KMS-11 (cell line): ENCODE measurements around the gene LMLN.
"Not testable (repeated sequence)": the region's sequence is repeated elsewhere in the genome, so short reads cannot be mapped to it uniquely, and the experiment has no call there.

ENCODE experiments used
- H2AFZ ChIP-seq: fragments of 200-600 bp; sonication (generic); 2 replicates; pipeline ENCODE4 v1.6.1; 2016; ENCODE audit warnings: antibody characterized with exemption, mixed run types, low read depth
- H3K27ac ChIP-seq: fragments of 200-600 bp; sonication (generic); 2 replicates; pipeline ENCODE4 v1.6.1; 2016; ENCODE audit warnings: mild to moderate bottlenecking, mixed run types
- H3K27me3 ChIP-seq: fragments of 200-600 bp; sonication (generic); 2 replicates; pipeline ENCODE4 v1.6.1; 2017; ENCODE audit warnings: mild to moderate bottlenecking, low read depth, mixed run types, moderate library complexity; ENCODE audit not compliant: insufficient read depth
- H3K36me3 ChIP-seq: fragments of 200-600 bp; sonication (generic); 2 replicates; pipeline ENCODE4 v1.6.1; 2017; ENCODE audit warnings: mild to moderate bottlenecking, mixed run types; ENCODE audit not compliant: insufficient read depth
- H3K4me1 ChIP-seq: fragments of 200-600 bp; sonication (generic); 2 replicates; pipeline ENCODE4 v1.6.1; 2016; ENCODE audit warnings: mild to moderate bottlenecking, low read depth, mixed run types; ENCODE audit not compliant: poor library complexity, severe bottlenecking
- H3K4me2 ChIP-seq: fragments of 200-600 bp; sonication (generic); 2 replicates; pipeline ENCODE4 v1.7.0; 2016; ENCODE audit warnings: mild to moderate bottlenecking, mixed run types
- H3K4me3 ChIP-seq: fragments of 200-600 bp; sonication (generic); IDR thresholded peaks from 2 replicates; pipeline ENCODE4 v1.6.1; 2017; ENCODE audit warnings: low read depth, low read length, mixed read lengths; ENCODE audit not compliant: insufficient read depth
- H3K79me2 ChIP-seq: fragments of 200-600 bp; sonication (generic); 2 replicates; pipeline ENCODE4 v1.6.1; 2016; ENCODE audit warnings: low read depth, mixed run types; ENCODE audit not compliant: insufficient read depth
- H3K9ac ChIP-seq: fragments of 200-600 bp; sonication (generic); 2 replicates; pipeline ENCODE4 v1.6.1; 2016; ENCODE audit warnings: mild to moderate bottlenecking, mixed run types
- H4K20me1 ChIP-seq: fragments of 200-600 bp; sonication (generic); 2 replicates; pipeline ENCODE4 v1.6.1; 2016; ENCODE audit warnings: mild to moderate bottlenecking, mixed run types; ENCODE audit not compliant: insufficient read depth
- TF ChIP-seq, protein P1 (sequence below): fragments of 200-600 bp; sonication (generic); conservative IDR thresholded peaks from 2 replicates; pipeline ENCODE4 v1.6.1; 2017; ENCODE audit warnings: low read depth, mild to moderate bottlenecking, antibody characterized with exemption, low read length, moderate library complexity, mixed read lengths

LMLN gene

DNA sequence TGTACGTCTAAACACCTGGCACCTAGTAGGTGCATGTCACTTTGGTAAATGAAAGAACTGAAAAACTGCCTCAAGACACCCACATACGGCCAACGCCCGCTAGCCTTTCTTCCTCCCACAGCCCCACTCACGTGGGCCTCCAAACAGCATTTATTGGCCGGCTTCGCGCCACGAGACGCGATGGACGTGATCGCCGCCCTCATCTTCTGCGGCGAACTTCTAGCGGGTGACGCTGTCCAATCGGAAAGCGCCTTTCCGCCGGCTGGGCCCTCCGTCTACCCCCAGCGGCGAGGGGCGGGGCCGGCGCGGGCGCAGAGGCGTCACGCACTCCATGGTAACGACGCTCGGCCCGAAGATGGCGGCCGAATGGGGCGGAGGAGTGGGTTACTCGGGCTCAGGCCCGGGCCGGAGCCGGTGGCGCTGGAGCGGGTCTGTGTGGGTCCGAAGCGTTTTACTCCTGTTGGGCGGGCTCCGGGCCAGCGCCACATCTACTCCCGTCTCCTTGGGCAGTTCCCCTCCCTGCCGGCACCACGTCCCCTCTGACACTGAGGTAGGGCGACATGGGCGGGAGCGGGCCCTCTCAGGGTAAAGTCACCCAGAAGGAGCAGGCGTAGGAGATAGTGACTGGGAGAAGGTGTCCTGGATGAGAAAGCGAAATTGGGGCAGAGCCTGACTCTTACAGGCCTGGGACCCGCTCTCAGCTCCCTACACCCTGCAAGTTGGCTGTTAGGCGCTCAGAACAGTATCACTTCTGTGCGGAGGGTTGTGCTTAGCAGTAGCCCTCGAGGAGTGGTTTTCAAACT lies at the start of gene LMLN:
Gene LMLN (plus strand): TSS at position 327 of the 803 bp plus-strand sequence. CDS start 29 bp downstream, at position 356.
- H4K20me1 ChIP-seq: 0 out of 2 replicates have a peak, but pooled peaks cover 2% of the 10 kb centered on the region
- peaks cover 15% of the 10 kb centered on the region for H3K4me1 ChIP-seq
- peak within 1 kb of the TSS; percentile 34 for H3K27ac ChIP-seq
- no peaks in the 10 kb centered on the region for H3K79me2 ChIP-seq
- peak within 1 kb of the TSS; percentile 63 for H3K4me2 ChIP-seq
- peak within 1 kb of the TSS; percentile 48 for H3K9ac ChIP-seq
- H3K4me3 ChIP-seq: peak within 1 kb of the TSS; percentile 91
- H3K36me3 ChIP-seq: peaks cover 9% of the 10 kb centered on the region; the same call in 1 of the 2 replicates
- TF ChIP-seq, protein P1, sequence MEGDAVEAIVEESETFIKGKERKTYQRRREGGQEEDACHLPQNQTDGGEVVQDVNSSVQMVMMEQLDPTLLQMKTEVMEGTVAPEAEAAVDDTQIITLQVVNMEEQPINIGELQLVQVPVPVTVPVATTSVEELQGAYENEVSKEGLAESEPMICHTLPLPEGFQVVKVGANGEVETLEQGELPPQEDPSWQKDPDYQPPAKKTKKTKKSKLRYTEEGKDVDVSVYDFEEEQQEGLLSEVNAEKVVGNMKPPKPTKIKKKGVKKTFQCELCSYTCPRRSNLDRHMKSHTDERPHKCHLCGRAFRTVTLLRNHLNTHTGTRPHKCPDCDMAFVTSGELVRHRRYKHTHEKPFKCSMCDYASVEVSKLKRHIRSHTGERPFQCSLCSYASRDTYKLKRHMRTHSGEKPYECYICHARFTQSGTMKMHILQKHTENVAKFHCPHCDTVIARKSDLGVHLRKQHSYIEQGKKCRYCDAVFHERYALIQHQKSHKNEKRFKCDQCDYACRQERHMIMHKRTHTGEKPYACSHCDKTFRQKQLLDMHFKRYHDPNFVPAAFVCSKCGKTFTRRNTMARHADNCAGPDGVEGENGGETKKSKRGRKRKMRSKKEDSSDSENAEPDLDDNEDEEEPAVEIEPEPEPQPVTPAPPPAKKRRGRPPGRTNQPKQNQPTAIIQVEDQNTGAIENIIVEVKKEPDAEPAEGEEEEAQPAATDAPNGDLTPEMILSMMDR: no peak
- no peaks in the 10 kb centered on the region for H3K27me3 ChIP-seq
- H2AFZ ChIP-seq: peak within 1 kb of the TSS; percentile 74

DNA sequence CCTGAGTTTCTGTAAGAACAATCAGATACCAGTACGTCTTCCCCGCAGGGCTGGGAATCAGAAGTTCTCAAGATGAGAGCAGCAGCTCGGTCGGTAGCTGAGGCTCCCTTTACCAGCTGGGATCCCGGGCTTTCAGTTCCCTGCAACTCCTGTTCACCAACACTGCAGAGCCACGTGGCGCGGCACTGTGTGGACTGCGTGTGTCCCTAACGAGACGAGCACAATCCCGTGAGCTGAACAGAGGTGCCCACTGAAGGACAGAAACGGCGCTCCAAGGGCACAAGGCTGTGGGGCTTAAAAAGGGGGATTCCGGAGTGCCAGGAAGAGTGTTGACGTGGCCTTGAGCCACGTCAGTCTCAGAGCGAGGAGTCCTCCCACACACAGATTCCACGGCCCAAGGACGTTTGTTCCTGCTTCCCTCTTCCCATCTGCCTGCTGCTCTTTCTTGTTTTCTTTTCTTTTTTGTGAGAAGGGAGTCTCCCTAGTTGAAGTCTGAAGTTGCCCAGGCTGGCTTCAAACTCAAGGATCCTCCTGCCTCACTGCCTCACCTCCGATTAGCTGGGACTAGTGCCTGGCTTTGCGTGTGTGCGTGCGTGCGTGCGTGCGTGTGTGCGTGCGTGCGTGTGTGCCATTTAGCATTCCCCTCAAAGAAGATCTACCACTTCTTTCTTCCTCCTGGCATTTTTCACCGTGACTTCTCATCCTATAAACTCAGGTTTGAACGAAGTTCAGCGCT lies 47.1 kb upstream of the LMLN start:
- H3K9ac ChIP-seq: no peak overlapping the region
- TF ChIP-seq, protein P1: no peak
- no peak overlapping the region for H3K4me2 ChIP-seq
- no peak overlapping the region for H3K4me3 ChIP-seq
- no peaks in the 10 kb centered on the region for H3K27me3 ChIP-seq
- H2AFZ ChIP-seq: no peak overlapping the region
- H3K4me1 ChIP-seq: no peaks in the 10 kb centered on the region
- H4K20me1 ChIP-seq: no peaks in the 10 kb centered on the region
- no peak overlapping the region for H3K27ac ChIP-seq
- no peaks in the 10 kb centered on the region for H3K36me3 ChIP-seq
- H3K79me2 ChIP-seq: no peaks in the 10 kb centered on the region

- Histone ChIP-seq H3K79me2 (no peaks in the 10 kb centered on the region), H3K4me1 (no peaks in the 10 kb centered on the region), H3K4me2 (no peak overlapping the region), H4K20me1 (no peaks in the 10 kb centered on the region), H3K4me3 (no peak overlapping the region), H3K27me3 (no peaks in the 10 kb centered on the region), H3K9ac (no peak overlapping the region), H3K27ac (no peak overlapping the region), H3K36me3 (no peaks in the 10 kb centered on the region), H2AFZ (no peak overlapping the region)
- TF ChIP-seq, protein P1: no peak
Observed at GRCh38 chr3:197913641-197914380, 46.2 kb upstream of the LMLN start.

DNA sequence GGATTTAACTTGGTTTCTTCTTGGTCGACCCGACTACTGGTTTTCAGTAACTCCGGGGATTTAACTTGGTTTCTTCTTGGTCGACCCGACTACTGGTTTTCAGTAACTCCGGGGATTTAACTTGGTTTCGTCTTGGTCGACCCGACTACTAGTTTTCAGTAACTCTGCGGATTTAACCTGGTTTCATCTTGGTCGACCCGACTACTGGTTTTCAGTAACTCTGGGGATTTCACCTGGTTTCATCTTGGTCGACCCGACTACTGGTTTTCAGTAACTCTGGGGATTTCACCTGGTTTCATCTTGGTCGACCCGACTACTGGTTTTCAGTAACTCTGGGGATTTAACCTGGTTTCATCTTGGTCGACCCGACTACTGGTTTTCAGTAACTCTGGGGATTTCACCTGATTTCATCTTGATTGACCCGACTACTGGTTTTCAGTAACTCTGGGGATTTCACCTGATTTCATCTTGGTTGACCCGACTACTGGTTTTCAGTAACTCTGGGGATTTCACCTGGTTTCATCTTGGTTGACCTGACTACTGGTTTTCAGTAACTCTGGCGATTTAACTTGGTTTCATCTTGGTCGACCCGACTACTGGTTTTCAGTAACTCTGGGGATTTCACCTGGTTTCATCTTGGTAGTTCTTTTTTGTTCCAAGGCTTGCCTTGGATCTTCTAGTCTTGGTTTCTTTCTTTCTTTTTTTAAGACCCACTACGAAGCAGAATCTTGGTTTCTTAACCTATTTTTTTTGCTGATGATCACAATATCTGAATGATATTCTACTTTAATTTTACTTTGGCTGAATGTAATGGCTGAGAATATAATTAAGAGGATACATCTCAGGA lies 38.4 kb upstream of the LMLN start:
- not testable (repeated sequence) for H4K20me1 ChIP-seq, H3K27me3 ChIP-seq, H3K4me3 ChIP-seq, H3K79me2 ChIP-seq, H3K27ac ChIP-seq, H3K36me3 ChIP-seq, H3K9ac ChIP-seq, H2AFZ ChIP-seq
- Histone ChIP-seq H3K4me1 (peaks cover 11% of the 10 kb centered on the region), H3K4me2 (peak overlapping the region; percentile 31; the same call in 1 of the 2 replicates)
